Measurements from ENCODE around the gene AKR1E2.

The AKR1E2 gene

DNA sequence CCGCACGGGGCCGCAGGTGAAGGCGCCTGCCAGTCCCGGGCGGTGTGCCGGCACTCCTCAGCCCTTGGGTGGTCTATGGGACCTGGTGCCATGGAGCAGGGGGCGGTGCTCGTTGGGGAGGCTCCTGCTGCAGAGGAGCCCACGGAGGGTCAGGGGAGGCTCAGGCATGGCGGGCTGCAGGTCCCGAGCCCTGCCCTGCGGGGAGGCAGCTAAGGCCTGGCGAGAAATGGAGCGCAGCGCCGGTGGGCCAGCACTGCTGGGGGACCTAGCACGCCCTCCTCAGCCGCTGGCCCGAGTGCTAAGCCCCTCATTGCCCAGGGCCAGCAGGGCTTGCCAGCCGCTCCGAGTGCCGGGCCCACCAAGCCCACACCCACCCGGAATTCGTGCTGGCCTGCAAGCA lies 18.9 kb downstream of the AKR1E2 start:
- DNase-seq (ENCODE audit: low read depth in 2 of 2), result no peak

GRCh38 chr10:4845766-4846165 lies 19.8 kb downstream of the AKR1E2 start:
- no peak for DNase-seq (ENCODE audit: low read depth in 2 of 2)

DNA sequence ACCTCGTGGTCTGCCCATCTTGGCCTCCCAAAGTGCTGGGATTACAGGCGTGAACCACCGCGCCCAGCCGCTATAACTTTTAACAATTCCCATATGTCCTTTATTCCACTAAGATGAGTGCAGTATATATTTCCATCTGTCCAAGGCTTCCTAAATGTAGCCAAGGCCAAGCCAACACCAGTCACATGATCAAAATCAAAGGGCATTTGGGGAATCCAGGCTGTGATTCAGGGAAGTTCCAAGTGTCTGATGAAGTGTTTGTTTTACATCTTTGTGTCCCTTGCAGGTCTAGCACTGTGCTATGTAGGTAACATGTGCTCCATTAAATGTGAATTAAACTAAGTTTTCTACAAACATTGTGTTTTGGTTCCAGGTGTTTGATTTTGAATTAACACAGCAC lies 20.8 kb downstream of the AKR1E2 start:
- no peak for DNase-seq (ENCODE audit: low read depth in 2 of 2)

DNA sequence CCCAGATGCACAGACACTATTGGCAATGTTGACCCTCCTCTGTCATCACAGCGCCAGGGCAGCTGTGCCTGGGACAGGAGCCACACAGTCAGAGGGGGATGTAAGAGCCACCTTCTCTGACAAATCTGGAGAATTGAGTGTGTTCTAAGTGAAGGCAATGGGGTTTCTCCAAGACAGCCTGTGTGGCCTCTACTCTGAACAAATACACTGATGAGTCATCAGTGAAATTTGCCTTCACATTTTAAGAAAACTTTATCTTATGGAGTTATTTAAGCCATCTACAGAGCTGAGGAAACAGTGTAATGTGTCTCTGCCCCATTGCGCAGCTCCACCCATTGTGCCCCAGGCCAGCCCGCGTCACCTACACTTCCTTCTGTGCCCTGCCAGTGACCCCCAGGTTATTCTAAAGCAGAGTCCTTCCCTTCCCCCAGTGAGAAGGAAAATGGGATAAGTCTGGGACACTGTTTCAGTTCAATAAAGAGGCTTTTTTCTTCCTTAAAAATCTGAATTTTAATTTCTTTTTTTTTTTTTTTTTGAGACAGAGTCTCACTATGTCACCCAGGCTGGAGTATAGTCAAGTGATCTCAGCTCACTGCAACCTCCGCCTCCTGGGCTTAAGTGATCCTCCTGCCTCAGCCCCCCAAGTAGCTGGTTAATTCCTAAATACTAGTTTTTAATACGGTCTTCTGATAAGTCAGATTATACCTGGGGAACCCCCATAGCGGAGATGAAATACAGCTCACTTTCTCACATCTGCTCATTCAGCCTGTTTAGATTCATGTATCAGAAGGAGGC lies 21.8 kb downstream of the AKR1E2 start:
- peak; percentile 50 for DNase-seq (ENCODE audit: low read depth in 2 of 2)

GRCh38 chr10:4848356-4849041 lies 22.5 kb downstream of the AKR1E2 start:
- DNase-seq (ENCODE audit: low read depth in 2 of 2), result no peak

- no peak for DNase-seq (ENCODE audit: low read depth in 2 of 2)
These were observed 23.0 kb downstream of the AKR1E2 start for GRCh38 chr10:4849042-4849402.

- peak; percentile 82 to 86 for DNase-seq (ENCODE audit: low read depth in 2 of 2)
These were observed 23.7 kb downstream of the AKR1E2 start for GRCh38 chr10:4849555-4850242.

GRCh38 chr10:4850397-4850796 lies 24.4 kb downstream of the AKR1E2 start:
- no peak for DNase-seq (ENCODE audit: low read depth in 2 of 2)

GRCh38 chr10:4851176-4851575 lies 25.2 kb downstream of the AKR1E2 start:
- DNase-seq (ENCODE audit: low read depth in 2 of 2), result no peak

DNA sequence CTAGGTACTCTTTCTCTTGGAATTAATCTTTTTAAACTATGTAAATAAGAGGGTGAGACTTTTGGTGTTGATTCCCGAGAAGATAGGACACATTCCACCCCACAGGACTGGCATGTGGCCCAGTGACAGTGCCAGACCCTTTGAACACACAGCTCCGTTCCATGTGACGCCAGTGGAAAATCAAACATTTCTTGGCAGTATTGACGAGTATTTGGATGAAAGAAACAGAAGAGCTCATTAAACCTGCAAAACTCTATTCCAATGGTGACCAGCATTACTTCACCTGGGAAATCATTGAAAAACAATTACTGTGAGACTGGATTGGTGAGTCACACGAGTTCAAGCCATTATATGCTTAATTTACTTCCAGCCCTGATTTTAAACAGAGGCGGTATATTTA lies 25.8 kb downstream of the AKR1E2 start:
- no peak for DNase-seq (ENCODE audit: low read depth in 2 of 2)

DNA sequence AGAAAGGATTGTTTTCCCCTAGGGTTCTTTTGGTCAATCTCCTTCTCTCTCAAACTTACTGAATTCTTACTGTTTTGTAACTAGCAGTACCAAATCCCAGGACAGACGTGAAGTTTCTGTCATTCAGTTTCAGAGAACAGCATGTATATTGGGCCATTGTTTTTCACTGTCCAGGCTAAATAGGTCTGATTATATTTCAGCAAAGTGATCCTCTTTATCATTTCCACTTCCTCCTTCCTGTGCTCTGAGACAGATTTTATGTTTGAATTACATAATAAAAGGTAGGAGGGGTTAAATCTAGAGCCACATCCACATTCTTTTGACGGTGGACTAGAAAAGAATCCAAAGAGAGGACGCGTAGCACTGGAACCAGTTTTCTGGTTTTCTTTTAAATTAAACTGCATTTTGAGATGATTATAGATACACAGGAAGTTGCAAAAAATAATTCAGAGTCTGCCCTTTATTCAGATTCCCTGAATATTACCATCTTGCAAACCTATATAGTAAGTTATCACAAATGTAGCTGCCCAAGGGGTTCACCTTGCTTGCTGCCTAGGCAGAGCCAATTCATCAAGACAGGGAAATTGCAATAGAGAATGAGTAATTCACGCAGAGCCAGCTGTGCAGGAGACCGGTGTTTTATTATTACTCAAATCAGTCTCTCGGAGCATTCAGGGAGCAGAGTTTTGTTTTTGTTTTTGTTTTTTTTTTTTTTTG lies 40.1 kb downstream of the AKR1E2 start:
- no peak for DNase-seq (ENCODE audit: low read depth in 2 of 2)

GRCh38 chr10:4867109-4867519 lies 41.1 kb downstream of the AKR1E2 start:
- DNase-seq (ENCODE audit: low read depth in 2 of 2), result no peak

DNA sequence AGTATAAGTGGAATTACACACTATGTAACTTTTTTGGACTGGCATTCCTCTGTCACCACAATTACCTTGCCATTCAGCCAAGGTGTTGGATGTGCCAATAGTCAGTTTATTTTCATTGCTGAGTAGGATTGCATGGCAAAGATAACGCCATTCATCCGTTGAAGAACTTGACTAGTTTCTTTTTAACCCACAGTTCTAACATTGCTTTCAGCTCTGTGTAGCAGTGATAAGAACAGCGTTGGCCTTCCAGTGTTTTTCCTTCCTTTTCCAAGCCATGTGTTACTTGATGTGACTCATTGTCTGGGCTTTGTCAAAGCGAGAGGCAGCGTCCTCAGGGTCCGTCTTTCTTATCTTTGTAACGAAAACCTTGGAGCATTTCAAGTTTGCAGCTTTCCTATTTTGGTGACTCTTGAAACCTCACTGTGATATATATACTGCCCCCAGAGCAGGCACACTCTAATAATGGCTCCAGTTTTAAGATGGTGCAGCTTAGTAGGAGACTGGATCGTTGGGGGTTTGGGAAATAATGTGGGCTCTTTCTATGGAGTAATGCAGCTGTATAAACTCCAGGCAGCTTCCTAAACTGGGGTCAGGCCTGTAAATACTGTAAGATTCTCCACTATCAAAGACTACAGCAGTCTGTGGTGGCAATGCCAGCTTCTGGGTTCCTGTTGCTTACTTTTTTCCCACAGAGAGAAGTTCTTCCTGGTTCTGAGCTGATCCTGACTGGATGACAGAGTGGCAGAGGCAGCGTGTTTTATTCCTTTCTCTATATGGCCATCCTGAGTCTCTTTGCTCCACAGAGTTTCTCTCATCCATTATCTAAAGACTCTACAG lies 41.7 kb downstream of the AKR1E2 start:
- no peak for DNase-seq (ENCODE audit: low read depth in 2 of 2)

DNA sequence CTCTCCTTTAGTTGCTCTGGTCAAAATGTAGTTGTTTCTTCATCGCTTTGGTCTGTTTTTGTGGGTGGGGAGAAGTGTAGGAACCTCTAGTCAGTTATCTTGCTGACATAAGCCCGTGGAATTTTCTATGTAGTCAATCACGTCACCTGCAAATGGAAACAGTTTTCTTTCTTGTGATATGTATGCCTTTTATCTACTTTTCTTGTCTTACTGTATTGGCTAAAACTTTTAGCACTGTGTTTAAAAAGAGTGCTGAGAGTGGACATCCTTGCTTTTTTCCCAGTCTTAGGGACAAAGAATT lies 42.3 kb downstream of the AKR1E2 start:
- no peak for DNase-seq (ENCODE audit: low read depth in 2 of 2)

- DNase-seq (ENCODE audit: low read depth in 2 of 2), result no peak
These were observed 56.7 kb downstream of the AKR1E2 start for GRCh38 chr10:4882704-4883078.

GRCh38 chr10:4883079-4883739 lies 57.2 kb downstream of the AKR1E2 start:
- no peak for DNase-seq (ENCODE audit: low read depth in 2 of 2)

DNA sequence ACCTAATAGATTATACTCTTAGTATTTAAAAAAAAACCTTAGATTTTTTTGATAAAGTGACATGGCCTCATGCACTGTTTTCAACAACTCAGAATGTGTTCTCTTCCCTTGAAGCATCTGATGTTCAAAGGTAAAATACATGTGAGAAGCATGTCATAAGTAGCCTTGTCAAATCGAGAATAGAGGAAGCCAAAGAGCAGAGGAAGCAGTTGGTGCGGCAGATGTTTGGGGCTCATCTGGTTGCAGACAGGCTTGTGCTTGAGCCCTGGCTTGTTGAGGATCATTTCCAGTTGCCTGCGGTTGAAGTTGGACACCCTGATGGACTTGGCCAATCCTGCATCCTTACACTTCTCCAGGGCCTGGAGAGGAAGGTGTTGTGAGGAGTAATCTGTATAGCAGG lies 59.2 kb downstream of the AKR1E2 start:
- DNase-seq (ENCODE audit: low read depth in 2 of 2), result no peak

DNA sequence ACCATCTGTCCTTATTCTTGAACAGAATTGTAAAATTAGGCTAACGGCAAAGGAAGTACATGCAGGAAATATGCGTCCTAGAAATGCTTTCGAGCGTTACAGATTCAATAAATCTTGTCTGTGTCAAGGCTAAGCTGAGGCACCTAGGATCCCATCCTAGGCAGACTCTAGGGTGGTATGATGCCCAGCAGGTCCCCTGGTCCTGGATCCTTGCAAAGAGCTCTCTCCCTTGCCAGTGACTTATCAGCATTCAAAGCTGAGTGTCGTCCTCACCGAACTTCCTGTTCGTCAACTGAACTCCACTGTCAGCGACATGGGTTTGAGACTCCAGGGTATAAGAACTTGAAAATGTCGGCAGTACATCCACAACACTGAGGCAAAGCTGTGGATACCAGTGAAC lies 61.5 kb downstream of the AKR1E2 start:
- no peak for DNase-seq (ENCODE audit: low read depth in 2 of 2)

GRCh38 chr10:4888236-4888635 lies 62.2 kb downstream of the AKR1E2 start:
- DNase-seq (ENCODE audit: low read depth in 2 of 2), result no peak

DNA sequence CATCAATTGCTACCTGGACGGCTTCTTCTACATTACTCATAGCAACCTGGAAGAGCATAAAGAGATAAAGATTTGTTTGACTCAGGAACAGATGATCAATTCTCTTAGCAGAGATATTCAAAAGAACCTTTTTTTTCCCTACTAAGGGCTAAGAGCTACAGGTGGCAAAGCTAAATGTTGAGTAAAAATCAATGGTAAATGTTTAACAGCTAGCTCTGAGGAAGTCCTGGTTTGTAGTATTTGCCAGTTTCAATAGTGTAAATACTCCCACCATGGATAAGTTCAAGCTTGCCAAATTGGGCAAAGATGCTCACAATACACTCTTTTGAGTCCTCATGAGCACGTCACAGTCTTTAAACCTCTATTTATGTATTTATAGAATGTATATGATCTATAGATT lies 64.0 kb downstream of the AKR1E2 start:
- DNase-seq (ENCODE audit: low read depth in 2 of 2), result no peak

- no peak for DNase-seq (ENCODE audit: low read depth in 2 of 2)
These were observed 66.7 kb downstream of the AKR1E2 start for GRCh38 chr10:4892681-4893080.
